Endothelial cell of umbilical vein (primary cell): Measurements from ENCODE around the gene NCOA7. TPM values are rescaled to one million over a fixed set of nuclear protein-coding genes. Genes with fewer than 3 reads are reported as not detected.

Experiments used
- BruUV-seq: library from RNA; stranded (reverse); fragments of 400-500 nt; replicated peaks from 2 replicates; lab custom pipeline; 2021; lab: Mats Ljungman, UMichigan
- CTCF ChIA-PET: fragments of 300-600, 350-600 bp; sonication (Branson Sonifier 250); formaldehyde crosslinking; loops from one replicate; lab custom pipeline; 2021; ENCODE audit warnings: antibody characterized with exemption, inconsistent platforms; lab: Charles Lee
- POLR2A ChIA-PET: fragments of 300-600, 350-600 bp; sonication (Branson Sonifier 250); formaldehyde crosslinking; loops from one replicate; lab custom pipeline; 2021; ENCODE audit warnings: antibody characterized with exemption, inconsistent platforms; lab: Charles Lee
- DNase-seq: peaks from one replicate; pipeline ENCODE4 v3.0.0-alpha.2; 2011; ENCODE audit warnings: low read depth, low spot score
- FAIRE-seq: peaks from 2 replicates; lab custom pipeline; 2011; peaks lifted over from hg19 to GRCh38; lab: Jason Lieb, UNC
- H2AFZ ChIP-seq: 2 replicates; pipeline ENCODE4 v1.6.0; 2012; ENCODE audit warnings: low read depth, low read length, control low read depth, inconsistent platforms
- H3K27ac ChIP-seq: 2 replicates; pipeline ENCODE4 v1.5.1; 2011; ENCODE audit warnings: low read depth, mild to moderate bottlenecking, control low read depth, low read length, moderate library complexity; ENCODE audit not compliant: insufficient read depth
- H3K27me3 ChIP-seq, 2 experiments: 2 replicates each; pipeline versions ENCODE4 v1.6.0 to v1.6.1; 2011; ENCODE audit warnings: low read length in 2 of 2, mixed read lengths in 1 of 2; ENCODE audit not compliant: control insufficient read depth in 2 of 2, insufficient read depth in 2 of 2
- H3K36me3 ChIP-seq, 2 experiments: 2 replicates in 1 of 2; 3 replicates in 1 of 2; pipeline ENCODE4 v1.5.1; 2011; ENCODE audit warnings: low read length in 2 of 2, mild to moderate bottlenecking in 1 of 2, moderate library complexity in 1 of 2; ENCODE audit not compliant: control insufficient read depth in 2 of 2, insufficient read depth in 2 of 2; ENCODE audit errors: extremely low read depth in 1 of 2
- H3K4me1 ChIP-seq: 3 replicates; pipeline ENCODE4 v1.5.1; 2011; ENCODE audit warnings: mild to moderate bottlenecking, low read length; ENCODE audit not compliant: control insufficient read depth, insufficient read depth; ENCODE audit errors: extremely low read depth
- H3K4me2 ChIP-seq: 2 replicates; pipeline ENCODE4 v1.6.1; 2011; ENCODE audit warnings: low read length, control low read depth, mixed read lengths; ENCODE audit not compliant: insufficient read depth
- H3K4me3 ChIP-seq, 3 experiments: fragments of 200-600 bp in 1 of 3; sonication (generic), shearing (Covaris generic) in 1 of 3; replicated peaks in 1 of 3; 2 replicates each; pipeline ENCODE4 v1.5.1; 2011 to 2016; ENCODE audit warnings: control low read depth in 3 of 3, low read length in 3 of 3, mild to moderate bottlenecking in 2 of 3, inconsistent platforms in 1 of 3, low read depth in 1 of 3, moderate library complexity in 1 of 3; ENCODE audit not compliant: insufficient read depth in 1 of 3
- H3K79me2 ChIP-seq: 2 replicates; pipeline ENCODE4 v1.6.0; 2012; ENCODE audit warnings: low read length, inconsistent platforms; ENCODE audit not compliant: control insufficient read depth, insufficient read depth
- H3K9ac ChIP-seq: replicated peaks from 2 replicates; pipeline ENCODE3; 2011; ENCODE audit warnings: low read length, control low read depth; ENCODE audit not compliant: insufficient read depth; ENCODE audit errors: extremely low read depth
- H3K9me1 ChIP-seq: replicated peaks from 3 replicates; pipeline ENCODE4 v1.6.0; 2011; ENCODE audit warnings: mild to moderate bottlenecking, low read length; ENCODE audit not compliant: control insufficient read depth, insufficient read depth; ENCODE audit errors: extremely low read depth
- H3K9me3 ChIP-seq: replicated peaks from 2 replicates; pipeline ENCODE4 v1.5.1; 2012; ENCODE audit warnings: low read length, inconsistent platforms; ENCODE audit not compliant: control insufficient read depth, insufficient read depth
- H4K20me1 ChIP-seq: replicated peaks from 2 replicates; pipeline ENCODE3; 2011; ENCODE audit warnings: mild to moderate bottlenecking, low read length; ENCODE audit not compliant: control insufficient read depth, insufficient read depth; ENCODE audit errors: extremely low read depth
- CTCF ChIP-seq, 2 donors: IDR thresholded peaks; 1 replicate in 1 of 2; 2 replicates in 1 of 2; pipeline ENCODE4 v1.5.1; 2011; ENCODE audit warnings: low read length in 2 of 2, mild to moderate bottlenecking in 2 of 2, moderate library complexity in 2 of 2, control low read depth in 1 of 2, inconsistent platforms in 1 of 2, low read depth in 1 of 2; ENCODE audit not compliant: insufficient read depth in 1 of 2; ENCODE audit errors: extremely low read depth in 1 of 2
- EZH2 ChIP-seq: IDR thresholded peaks from 2 replicates; pipeline ENCODE4 v1.6.1; 2012; ENCODE audit warnings: borderline replicate concordance, low read depth, mild to moderate bottlenecking, moderate library complexity, low read length, inconsistent platforms; ENCODE audit not compliant: severe bottlenecking
- FOS ChIP-seq: IDR thresholded peaks from 2 replicates; pipeline ENCODE4 v1.6.1; 2011; ENCODE audit warnings: mild to moderate bottlenecking, low read length, moderate library complexity, borderline replicate concordance; ENCODE audit not compliant: insufficient read depth
- GATA2 ChIP-seq: IDR thresholded peaks from 2 replicates; pipeline ENCODE4 v1.7.0; 2011; ENCODE audit warnings: low read depth, mild to moderate bottlenecking, moderate library complexity, mixed read lengths, low read length; ENCODE audit not compliant: insufficient read length, insufficient read depth
- JUN ChIP-seq: IDR thresholded peaks from 2 replicates; pipeline ENCODE4 v1.6.1; 2011; ENCODE audit warnings: borderline replicate concordance, low read depth; ENCODE audit not compliant: insufficient read length, insufficient read depth
- MYC ChIP-seq: IDR thresholded peaks from one replicate; pipeline ENCODE4 v1.6.1; 2011; ENCODE audit warnings: mild to moderate bottlenecking, low read depth, low read length
- POLR2A ChIP-seq: IDR thresholded peaks from 2 replicates; pipeline ENCODE4 v1.6.1; 2012; ENCODE audit warnings: low read depth, mild to moderate bottlenecking, control low read depth, low read length
- POLR2AphosphoS5 ChIP-seq: IDR thresholded peaks from 2 replicates; pipeline ENCODE4 v1.6.1; 2012; ENCODE audit warnings: low read depth, mild to moderate bottlenecking, control low read depth, low read length, moderate library complexity; ENCODE audit not compliant: insufficient read depth
- dilution Hi-C: fragments of 300-500 bp; cut with MboI; formaldehyde crosslinking; loops from one replicate; pipeline ENCODE4 v1.15.0; 2019; ENCODE audit warnings: low sequenced_read_pairs; ENCODE audit not compliant: extremely low pct_ligation_motif_present
- intact Hi-C: fragments of 100-400 bp; cut with micrococcal nuclease; formaldehyde crosslinking; loops from one replicate; pipeline ENCODE4 v1.10.0; 2022
- polyA plus RNA-seq, 4 experiments: library from polyadenylated mRNA; depleted of rRNA in 3 of 4; stranded (reverse) in 3 of 4; unstranded in 1 of 4; fragments of >200 nt; gene quantifications; 2 replicates each; pipeline versions ENCODE4 v1.2.1 to v1.2.3, GENCODE V29; 2011 to 2012; ENCODE audit warnings: missing spikeins in 1 of 4
- total RNA-seq: library from RNA; stranded (reverse); gene quantifications from 2 replicates; pipeline ENCODE4 v1.2.3, GENCODE V29; 2021
- TF ChIP-seq, protein P1 (sequence below): IDR thresholded peaks from 2 replicates; pipeline ENCODE4 v1.6.1; 2011; ENCODE audit not compliant: insufficient read depth, insufficient read length

The NCOA7 gene
- total and polyA plus RNA-seq, 2 donors (not counting 3 experiments of a cell fraction or from before 2014, with no cell fraction given): 27.7 to 71.2 TPM

- intact Hi-C loops: no loop called here
- Histone ChIP-seq H3K9ac (no peak overlapping the region), H3K9me1 (no peaks in the 10 kb centered on the region), H2AFZ (no peak overlapping the region), H3K79me2 (no peaks in the 10 kb centered on the region), H4K20me1 (no peaks in the 10 kb centered on the region), H3K9me3 (no peaks in the 10 kb centered on the region), H3K27ac (no peak overlapping the region), H3K4me2 (no peak overlapping the region), H3K27me3 (no peaks in the 10 kb centered on the region), H3K36me3 (no peaks in the 10 kb centered on the region), H3K4me3 (no peak overlapping the region), H3K4me1 (no peaks in the 10 kb centered on the region)
- ChIA-PET POLR2A (no interaction called here), CTCF (no interaction called here)
- no TSS peak for BruUV-seq
- dilution Hi-C loops: no loop called here
- DNase-seq: no peak
- no peak for FAIRE-seq
- no peak for TF ChIP-seq POLR2AphosphoS5
- TF ChIP-seq POLR2A: no peak
- no peak for TF ChIP-seq GATA2
Measured at GRCh38 chr6:125863023-125863422, 72.3 kb downstream of the NCOA7 start.

- no peaks in the 10 kb centered on the region for H3K9me3 ChIP-seq
- CTCF ChIA-PET: no interaction called here
- BruUV-seq: no TSS peak
- no peaks in the 10 kb centered on the region for H3K9me1 ChIP-seq
- POLR2A ChIA-PET: no interaction called here
- TF ChIP-seq JUN (no peak), MYC (no peak), POLR2A (no peak), FOS (no peak), EZH2 (no peak), GATA2 (no peak), CTCF (IDR thresholded peaks at IDR 0.05; ENCODE audit: extremely low read depth in 1 of 2, insufficient read depth in 1 of 2, low read depth in 1 of 2, low read length in 2 of 2) (no peak), POLR2AphosphoS5 (no peak)
- TF ChIP-seq, protein P1, sequence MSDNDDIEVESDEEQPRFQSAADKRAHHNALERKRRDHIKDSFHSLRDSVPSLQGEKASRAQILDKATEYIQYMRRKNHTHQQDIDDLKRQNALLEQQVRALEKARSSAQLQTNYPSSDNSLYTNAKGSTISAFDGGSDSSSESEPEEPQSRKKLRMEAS: no peak
- H3K79me2 ChIP-seq: no peaks in the 10 kb centered on the region
- no peak overlapping the region for H2AFZ ChIP-seq
- intact Hi-C loops (no loop called here), dilution Hi-C loops (no loop called here)
- H3K4me3 ChIP-seq: no peak overlapping the region
- H3K9ac ChIP-seq: no peak overlapping the region
- H3K4me2 ChIP-seq: no peak overlapping the region
- no peak for FAIRE-seq
- no peak overlapping the region for H3K27ac ChIP-seq
- no peaks in the 10 kb centered on the region for H3K27me3 ChIP-seq
- H3K4me1 ChIP-seq: no peaks in the 10 kb centered on the region
- H4K20me1 ChIP-seq: no peaks in the 10 kb centered on the region
- no peak for DNase-seq
- H3K36me3 ChIP-seq: no peaks in the 10 kb centered on the region
Measured at GRCh38 chr6:125865015-125865414, 74.3 kb downstream of the NCOA7 start.
